Neutrophil (primary cell): ENCODE results near the gene TRMT1.

Source experiments
- H3K27ac ChIP-seq: fragments of 200-600 bp; sonication (generic); 2 replicates; pipeline ENCODE4 v1.5.1; 2016; ENCODE audit warnings: mild to moderate bottlenecking, moderate library complexity
- H3K27me3 ChIP-seq: fragments of 200-600 bp; sonication (generic); 2 replicates; pipeline ENCODE4 v1.6.0; 2016; ENCODE audit warnings: mild to moderate bottlenecking
- H3K36me3 ChIP-seq: fragments of 200-600 bp; sonication (generic); 2 replicates; pipeline ENCODE4 v1.5.1; 2017
- H3K4me1 ChIP-seq, 2 experiments: fragments of 200-600 bp in 1 of 2; sonication (generic) in 1 of 2; 1 replicate in 1 of 2; 2 replicates in 1 of 2; pipeline versions ENCODE4 v1.5.1 to v1.6.1; 2013 to 2016; ENCODE audit warnings: low read depth in 1 of 2, low read length in 1 of 2, mild to moderate bottlenecking in 1 of 2, moderate library complexity in 1 of 2; ENCODE audit not compliant: control insufficient read depth in 1 of 2, insufficient read depth in 1 of 2
- H3K4me3 ChIP-seq, 2 experiments: fragments of 200-600 bp in 1 of 2; sonication (generic) in 1 of 2; 1 replicate in 1 of 2; 2 replicates in 1 of 2; pipeline ENCODE4 v1.5.1; 2013 to 2016; ENCODE audit warnings: low read depth in 1 of 2, low read length in 1 of 2, mild to moderate bottlenecking in 1 of 2, moderate library complexity in 1 of 2
- H3K9me3 ChIP-seq: fragments of 200-600 bp; sonication (generic); 2 replicates; pipeline ENCODE4 v1.5.1; 2016
- CTCF ChIP-seq: fragments of 200-600 bp; sonication (generic); IDR thresholded peaks from 2 replicates; pipeline ENCODE4 v1.5.1; 2016; ENCODE audit warnings: antibody characterized with exemption

TRMT1 gene

GRCh38 chr19:13109361-13110098 lies 7.0 kb downstream of the TRMT1 start:
- no peak overlapping the region for H3K4me3 ChIP-seq
- TF ChIP-seq CTCF: no peak

GRCh38 chr19:13104848-13105711 lies 11.5 kb downstream of the TRMT1 start:
- Histone ChIP-seq H3K9me3 (no peaks in the 10 kb centered on the region), H3K27me3 (no peaks in the 10 kb centered on the region), H3K36me3 (peaks cover 10% of the 10 kb centered on the region), H3K4me1 (peaks cover 62 to 63% of the 10 kb centered on the region in 2 experiments), H3K27ac (peak overlapping the region; percentile 99), H3K4me3 (peak overlapping the region; percentile 66 to 93)
- TF ChIP-seq CTCF: peak; percentile 62

More at GRCh38 chr19:13109361-13110098, 7.0 kb downstream of the TRMT1 start:
- Histone ChIP-seq H3K36me3 (no peaks in the 10 kb centered on the region), H3K27me3 (no peaks in the 10 kb centered on the region), H3K27ac (no peak overlapping the region), H3K4me1 (peaks cover 18% of the 10 kb centered on the region in 2 experiments), H3K9me3 (no peaks in the 10 kb centered on the region)

GRCh38 chr19:13104360-13104847 lies 12.1 kb downstream of the TRMT1 start:
- Histone ChIP-seq H3K9me3 (no peaks in the 10 kb centered on the region), H3K36me3 (peaks cover 14% of the 10 kb centered on the region), H3K27ac (peak overlapping the region; percentile 99), H3K4me1 (peaks cover 68 to 69% of the 10 kb centered on the region in 2 experiments), H3K27me3 (no peaks in the 10 kb centered on the region), H3K4me3 (peak overlapping the region; percentile 66 to 93)
- peak; percentile 96 for TF ChIP-seq CTCF

- TF ChIP-seq CTCF: no peak
- H3K27ac ChIP-seq: peak overlapping the region; percentile 99
Observed at GRCh38 chr19:13103581-13104359, 12.8 kb downstream of the TRMT1 start.

More at GRCh38 chr19:13103581-13104359, 12.8 kb downstream of the TRMT1 start:
- Histone ChIP-seq H3K27me3 (no peaks in the 10 kb centered on the region), H3K4me3 (peak overlapping the region; percentile 93 to 95), H3K9me3 (no peaks in the 10 kb centered on the region), H3K36me3 (peaks cover 14% of the 10 kb centered on the region), H3K4me1 (peaks cover 69 to 70% of the 10 kb centered on the region in 2 experiments)
